ENCODE results near the gene GFER.

GRCh38 chr16:1977875-1978268 lies 6.1 kb upstream of the GFER start:
- TF ChIP-seq CTCF (IDR thresholded peaks at IDR 0.05) (no peak), POLR2A (IDR thresholded peaks at IDR 0.05) (no peak)

Data from testis (tissue), 2 donors.